Measurements from ENCODE around the gene RPS16. TPM values are rescaled to one million over a fixed set of nuclear protein-coding genes. Genes with fewer than 3 reads are reported as not detected.
A peak's percentile ranks its signal among the peaks of the same experiment; 100 is the strongest.
"Not testable (repeated sequence)": the region's sequence is repeated elsewhere in the genome, so short reads cannot be mapped to it uniquely, and the experiment has no call there.

RPS16 gene
- total RNA-seq, 6 donors from 2014 or later = 634 to 2,303 (median 1,625) TPM

DNA sequence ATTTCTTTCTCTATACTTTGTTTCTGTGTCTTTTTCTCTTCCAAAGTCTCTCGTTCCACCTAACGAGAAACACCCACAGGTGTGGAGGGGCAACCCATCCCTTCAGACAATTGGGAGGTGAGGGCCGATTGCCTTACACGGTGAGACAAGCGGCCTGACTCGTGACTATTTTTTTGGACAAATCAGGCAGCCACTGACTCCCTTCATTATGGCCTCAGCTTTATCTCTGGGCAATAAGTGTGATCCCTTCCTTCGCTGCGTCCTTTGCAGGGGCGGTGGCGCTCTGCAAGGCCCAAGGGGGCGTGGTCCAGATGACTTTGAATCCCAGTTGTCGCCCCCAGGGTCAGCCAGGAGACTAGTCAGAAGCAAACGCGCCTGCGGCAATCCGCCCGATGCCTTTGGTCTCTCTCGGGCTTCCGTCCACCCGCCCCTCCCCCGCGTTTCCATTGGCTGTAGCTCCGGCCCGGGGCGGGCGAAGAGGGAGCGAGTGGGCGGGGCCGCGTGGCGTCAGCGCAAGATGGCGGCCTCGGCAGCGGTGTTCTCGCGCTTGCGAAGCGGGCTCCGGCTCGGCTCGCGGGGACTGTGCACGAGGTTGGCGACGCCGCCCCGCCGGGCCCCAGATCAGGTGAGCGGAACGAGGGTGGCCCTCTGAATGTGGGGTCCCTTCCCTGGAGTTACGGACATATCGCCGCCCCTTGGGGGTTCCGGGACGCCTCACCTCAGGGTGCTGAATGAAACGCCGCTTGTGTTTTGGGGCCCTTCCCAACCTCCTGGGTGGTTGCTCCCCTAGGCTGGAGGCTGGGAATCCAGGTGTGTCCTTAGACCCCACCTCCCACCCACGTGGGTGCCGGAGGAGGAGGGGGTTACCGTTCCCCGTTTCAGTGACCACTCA, 44.8 kb upstream of the RPS16 start, which contains the start of gene TIMM50:
Gene TIMM50, plus strand, starts transcription at position 502 of the 892 bp plus-strand sequence. Its CDS starts 16 bp downstream, at position 518.
- DNase-seq (peak; percentile 96 to 99), ATAC-seq (ENCODE audit: low FRiP score in 2 of 2) (peak; percentile 97 to 99)
- Histone ChIP-seq H3K4me1 (peaks cover 14 to 19% (median 18%) of the 10 kb centered on the region in 4 donors), H3K27ac (peak within 1 kb of the TSS; percentile 82 to 85 (median 84)), H3K36me3 (peaks cover 0 to 33% (median 17%) of the 10 kb centered on the region in 4 donors), H3K27me3 (no peaks in the 10 kb centered on the region), H3K9me3 (no peaks in the 10 kb centered on the region), H3K4me3 (peak within 1 kb of the TSS; percentile 71 to 99 (median 83))
- TF ChIP-seq POLR2A (IDR thresholded peaks at IDR 0.05) = peak in 2 of 4 donors; percentile 44 to 75
- TF ChIP-seq, protein P1, sequence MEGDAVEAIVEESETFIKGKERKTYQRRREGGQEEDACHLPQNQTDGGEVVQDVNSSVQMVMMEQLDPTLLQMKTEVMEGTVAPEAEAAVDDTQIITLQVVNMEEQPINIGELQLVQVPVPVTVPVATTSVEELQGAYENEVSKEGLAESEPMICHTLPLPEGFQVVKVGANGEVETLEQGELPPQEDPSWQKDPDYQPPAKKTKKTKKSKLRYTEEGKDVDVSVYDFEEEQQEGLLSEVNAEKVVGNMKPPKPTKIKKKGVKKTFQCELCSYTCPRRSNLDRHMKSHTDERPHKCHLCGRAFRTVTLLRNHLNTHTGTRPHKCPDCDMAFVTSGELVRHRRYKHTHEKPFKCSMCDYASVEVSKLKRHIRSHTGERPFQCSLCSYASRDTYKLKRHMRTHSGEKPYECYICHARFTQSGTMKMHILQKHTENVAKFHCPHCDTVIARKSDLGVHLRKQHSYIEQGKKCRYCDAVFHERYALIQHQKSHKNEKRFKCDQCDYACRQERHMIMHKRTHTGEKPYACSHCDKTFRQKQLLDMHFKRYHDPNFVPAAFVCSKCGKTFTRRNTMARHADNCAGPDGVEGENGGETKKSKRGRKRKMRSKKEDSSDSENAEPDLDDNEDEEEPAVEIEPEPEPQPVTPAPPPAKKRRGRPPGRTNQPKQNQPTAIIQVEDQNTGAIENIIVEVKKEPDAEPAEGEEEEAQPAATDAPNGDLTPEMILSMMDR (IDR thresholded peaks at IDR 0.05) = peak in 2 of 6 experiments; percentile 34 to 39
- peak in 1 of 4 donors; percentile 56 for TF ChIP-seq EP300 (IDR thresholded peaks at IDR 0.05)
- TF ChIP-seq POLR2AphosphoS5 (IDR thresholded peaks at IDR 0.05) = peak; percentile 86 to 93
- WGBS, 2 donors = 0 to 2% methylated on average over 21 to 30 of the region's 62 CpGs

DNA sequence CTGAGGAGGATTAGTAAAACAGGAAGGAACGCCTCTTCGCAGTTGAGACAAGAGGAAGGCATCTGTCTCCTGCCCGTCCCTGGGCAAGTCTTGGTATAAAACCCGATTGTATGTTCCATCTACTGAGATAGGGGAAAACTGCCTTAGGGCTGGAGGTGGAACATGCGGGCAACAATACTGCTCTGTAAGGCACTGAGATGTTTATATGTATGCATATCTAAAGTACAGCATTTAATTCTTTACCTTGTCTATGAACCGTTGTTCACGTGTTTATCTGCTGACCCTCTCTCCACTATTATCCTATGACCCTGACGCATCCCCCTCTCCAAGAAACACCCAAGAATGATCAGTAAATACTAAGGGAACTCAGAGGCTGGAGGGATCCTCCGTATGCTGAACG, 44.2 kb upstream of the RPS16 start:
- Histone ChIP-seq H3K36me3 (peaks cover 0 to 32% (median 16%) of the 10 kb centered on the region in 4 donors), H3K4me3 (peak overlapping the region in 3 of 4 donors; percentile 71 to 87 (median 79))
- TF ChIP-seq POLR2AphosphoS5 (IDR thresholded peaks at IDR 0.05) = no peak

DNA sequence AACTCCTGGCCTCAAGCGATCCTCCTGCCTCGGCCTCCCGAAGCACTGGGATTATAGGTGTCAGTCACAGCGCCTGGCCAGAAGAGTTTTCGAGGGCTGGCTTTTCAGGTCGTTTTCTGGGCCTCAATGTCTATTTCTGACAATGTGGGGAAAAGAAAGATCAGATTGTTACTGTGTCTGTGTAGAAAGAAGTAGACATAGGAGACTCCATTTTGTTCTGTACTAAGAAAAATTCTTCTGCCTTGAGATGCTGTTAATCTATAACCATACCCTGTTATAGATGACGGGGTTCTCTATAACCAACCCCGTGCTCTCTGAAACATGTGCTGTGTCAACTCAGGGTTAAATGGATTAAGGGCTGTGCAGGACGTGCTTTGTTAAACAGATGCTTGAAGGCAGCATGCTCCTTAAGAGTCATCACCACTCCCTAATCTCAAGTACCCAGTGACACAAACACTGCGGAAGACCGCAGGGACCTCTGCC, 43.6 kb upstream of the RPS16 start:
- DNase-seq = peak in 1 of 2 donors; percentile 27
- peak overlapping the region; percentile 82 to 85 (median 84) for H3K27ac ChIP-seq
- H3K4me3 ChIP-seq = peak overlapping the region in 2 of 4 donors; percentile 79 to 87

More for the DNA sequence above, 44.2 kb upstream of the RPS16 start:
- ATAC-seq (ENCODE audit: low FRiP score in 2 of 2) (no peak), DNase-seq (no peak)
- peak overlapping the region; percentile 82 to 85 (median 84) for H3K27ac ChIP-seq
- peaks cover 14 to 19% (median 18%) of the 10 kb centered on the region in 4 donors for H3K4me1 ChIP-seq
- no peaks in the 10 kb centered on the region for H3K27me3 ChIP-seq
- 24 to 28% methylated on average over 9 to 10 of the region's 10 CpGs for WGBS, 2 donors
- no peaks in the 10 kb centered on the region for H3K9me3 ChIP-seq

DNA sequence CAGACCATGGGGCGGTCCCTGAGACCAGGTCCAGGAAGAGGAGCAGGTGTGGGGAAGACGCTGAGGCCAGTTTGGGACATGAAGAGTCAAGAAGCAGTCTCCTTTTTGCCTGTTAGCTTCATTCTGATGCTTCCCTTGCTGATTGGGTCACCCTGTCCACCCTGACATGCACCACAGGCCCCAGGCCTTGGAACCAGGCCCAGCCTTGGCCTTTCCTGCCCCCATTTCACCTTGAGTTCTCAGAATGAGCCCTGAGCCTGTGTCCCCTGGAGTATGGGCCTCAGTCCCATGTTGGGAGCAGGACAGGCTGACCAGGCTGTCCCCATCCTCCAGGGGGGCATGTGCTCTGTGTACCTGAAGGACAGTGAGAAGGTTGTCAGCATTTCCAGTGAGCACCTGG, 40.0 kb upstream of the RPS16 start:
- peaks cover 4 to 9% (median 6%) of the 10 kb centered on the region in 4 donors for H3K4me1 ChIP-seq
- H3K27ac ChIP-seq = no peak overlapping the region
- no peaks in the 10 kb centered on the region for H3K27me3 ChIP-seq
- H3K9me3 ChIP-seq = no peaks in the 10 kb centered on the region
- DNase-seq (no peak), ATAC-seq (ENCODE audit: low FRiP score in 2 of 2) (no peak)
- 90 to 95% methylated on average over 2 of the region's 2 CpGs for WGBS, 2 donors
- H3K36me3 ChIP-seq = peaks cover 36 to 61% (median 54%) of the 10 kb centered on the region in 4 donors
- no peak overlapping the region for H3K4me3 ChIP-seq
- TF ChIP-seq, protein P1 (IDR thresholded peaks at IDR 0.05) = no peak
- TF ChIP-seq POLR2A (IDR thresholded peaks at IDR 0.05) = no peak
- no peak for TF ChIP-seq POLR2AphosphoS5 (IDR thresholded peaks at IDR 0.05)
- no peak for TF ChIP-seq EP300 (IDR thresholded peaks at IDR 0.05)

More for the DNA sequence above, 43.6 kb upstream of the RPS16 start:
- WGBS, 2 donors = 66 to 70% methylated on average over 11 of the region's 11 CpGs
- not testable (repeated sequence) for H3K27me3 ChIP-seq; ATAC-seq (ENCODE audit: low FRiP score in 2 of 2); H3K9me3 ChIP-seq
- H3K36me3 ChIP-seq = peaks cover 3 to 34% (median 22%) of the 10 kb centered on the region in 4 donors
- H3K4me1 ChIP-seq = peaks cover 14 to 19% (median 18%) of the 10 kb centered on the region in 4 donors

DNA sequence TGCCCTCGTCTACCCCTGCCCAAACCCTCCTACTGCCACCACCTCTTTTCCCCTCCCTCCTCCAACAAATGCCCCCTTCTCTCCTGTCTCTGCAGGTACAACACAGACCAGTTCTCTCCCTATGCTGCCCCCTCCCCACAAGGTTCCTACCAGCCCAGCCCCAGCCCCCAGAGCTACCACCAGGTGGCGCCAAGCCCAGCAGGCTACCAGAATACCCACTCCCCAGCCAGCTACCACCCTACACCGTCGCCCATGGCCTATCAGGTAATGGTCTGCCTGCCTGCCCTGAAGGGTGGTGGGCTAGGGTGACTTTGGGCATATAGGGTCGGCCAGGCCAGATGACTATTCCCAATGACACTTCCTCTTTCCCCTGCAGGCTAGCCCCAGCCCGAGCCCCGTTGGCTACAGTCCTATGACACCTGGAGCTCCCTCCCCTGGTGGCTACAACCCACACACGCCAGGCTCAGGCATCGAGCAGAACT, 38.4 kb upstream of the RPS16 start:
- Histone ChIP-seq H3K9me3 (no peaks in the 10 kb centered on the region), H3K36me3 (peaks cover 50 to 76% (median 70%) of the 10 kb centered on the region in 4 donors), H3K4me3 (no peak overlapping the region), H3K4me1 (peaks cover 0 to 2% (median 0%) of the 10 kb centered on the region in 4 donors), H3K27me3 (no peaks in the 10 kb centered on the region), H3K27ac (no peak overlapping the region)
- peak; percentile 42 to 89 for DNase-seq
- WGBS, 2 donors = 35 to 60% methylated on average over 4 to 9 of the region's 9 CpGs
- TF ChIP-seq, protein P1 (IDR thresholded peaks at IDR 0.05) = peak; percentile 51 to 81 (median 69)
- no peak for TF ChIP-seq POLR2AphosphoS5 (IDR thresholded peaks at IDR 0.05)
- peak; percentile 47 to 74 for ATAC-seq (ENCODE audit: low FRiP score in 2 of 2)
